NCI-H2196 treated with DMSO at 0.1 percent for 48 hours (cell line): ENCODE data around the gene PRKCA.
"Not testable (repeated sequence)": the region's sequence is repeated elsewhere in the genome, so short reads cannot be mapped to it uniquely, and the experiment has no call there.

Experiments
- DNase-seq: peaks from one replicate; lab custom pipeline; 2025; ENCODE audit not compliant: unreplicated experiment; lab: John Stamatoyannopoulos, UW

Gene PRKCA

DNA sequence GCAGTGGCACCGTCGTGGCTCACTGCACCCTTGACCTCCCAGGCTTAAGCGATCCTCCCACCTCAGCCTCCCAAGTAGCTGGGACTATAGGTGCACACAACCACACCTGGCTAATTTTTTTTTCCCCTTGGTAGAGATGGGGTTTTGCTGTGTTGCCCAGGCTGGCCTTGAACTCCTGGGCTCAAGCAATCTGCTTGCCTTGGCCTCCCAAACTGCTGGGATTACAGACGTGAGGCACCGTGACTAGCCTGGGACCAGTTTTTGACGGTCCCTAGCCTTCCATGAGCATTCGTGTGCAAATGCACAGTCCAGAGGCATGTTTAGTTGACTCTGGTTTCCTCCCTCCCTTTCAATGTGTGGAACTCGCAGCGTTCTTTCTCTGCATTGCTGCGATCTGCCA lies 48.2 kb downstream of the PRKCA start:
- DNase-seq: not testable (repeated sequence)

DNA sequence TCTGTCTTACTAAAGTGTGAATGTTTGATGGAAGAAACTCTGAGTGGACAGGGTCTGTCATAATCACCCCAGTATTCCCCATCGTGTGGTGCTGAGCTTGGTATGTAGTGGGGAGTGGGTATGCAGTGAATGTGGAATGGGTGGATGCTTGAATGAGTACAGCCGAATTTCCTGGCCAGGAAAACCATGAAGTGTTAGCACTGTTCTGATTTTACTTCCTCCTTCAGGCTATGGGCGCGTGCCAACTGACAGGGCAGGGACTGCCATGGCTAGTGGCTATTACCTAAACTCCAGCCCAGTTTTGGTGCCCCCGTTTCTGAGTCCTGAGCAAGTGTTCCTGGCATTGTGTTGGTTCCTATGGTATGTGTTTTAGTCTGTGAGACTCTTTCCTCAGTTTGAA lies 48.6 kb downstream of the PRKCA start:
- DNase-seq: no peak

- no peak for DNase-seq
Measured at GRCh38 chr17:66351701-66352100, 49.3 kb downstream of the PRKCA start.

GRCh38 chr17:66353937-66354401 lies 51.6 kb downstream of the PRKCA start:
- DNase-seq: no peak

DNA sequence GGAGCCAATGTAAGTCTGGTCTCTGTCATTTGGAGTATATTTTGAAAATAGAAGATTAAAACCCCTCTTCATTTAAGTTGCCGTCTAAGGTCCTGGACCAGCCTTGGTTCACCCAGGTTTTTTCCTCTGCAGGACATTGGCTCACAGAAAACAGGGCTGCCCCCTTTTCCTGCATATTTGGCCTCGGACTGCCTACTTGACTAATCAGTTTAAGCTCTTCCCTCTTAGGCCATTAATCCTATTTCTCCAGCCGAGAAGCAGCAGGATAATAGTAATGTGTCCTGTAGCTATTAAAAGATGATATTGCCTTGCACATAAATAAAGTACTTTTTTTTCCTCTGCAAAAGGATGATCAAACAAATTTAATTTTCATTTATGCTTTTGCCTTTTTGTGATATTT lies 52.1 kb downstream of the PRKCA start:
- no peak for DNase-seq

- no peak for DNase-seq
Measured at GRCh38 chr17:66354981-66355380, 52.6 kb downstream of the PRKCA start.

- DNase-seq: no peak
Measured at GRCh38 chr17:66355510-66355909, 53.1 kb downstream of the PRKCA start.

DNA sequence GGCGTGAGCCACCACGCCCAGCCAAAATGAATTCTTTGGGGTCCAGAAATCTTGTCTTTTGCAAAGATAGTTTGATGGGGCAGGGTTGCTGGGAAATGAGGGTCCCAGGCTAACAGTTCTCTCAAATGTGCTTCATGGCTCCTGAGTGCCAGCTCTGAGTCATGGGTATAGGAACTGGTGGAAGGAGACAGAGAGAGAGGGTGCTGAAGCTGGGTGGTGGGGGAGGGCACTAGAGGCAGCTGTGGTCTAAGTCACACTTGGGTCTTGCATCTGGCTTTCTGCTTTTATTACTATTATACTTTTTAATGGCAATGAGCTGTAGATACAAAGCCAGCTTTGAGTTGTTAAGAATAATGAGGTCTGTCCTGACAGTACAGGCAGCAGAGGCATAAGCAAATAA lies 54.6 kb downstream of the PRKCA start:
- DNase-seq: no peak

DNA sequence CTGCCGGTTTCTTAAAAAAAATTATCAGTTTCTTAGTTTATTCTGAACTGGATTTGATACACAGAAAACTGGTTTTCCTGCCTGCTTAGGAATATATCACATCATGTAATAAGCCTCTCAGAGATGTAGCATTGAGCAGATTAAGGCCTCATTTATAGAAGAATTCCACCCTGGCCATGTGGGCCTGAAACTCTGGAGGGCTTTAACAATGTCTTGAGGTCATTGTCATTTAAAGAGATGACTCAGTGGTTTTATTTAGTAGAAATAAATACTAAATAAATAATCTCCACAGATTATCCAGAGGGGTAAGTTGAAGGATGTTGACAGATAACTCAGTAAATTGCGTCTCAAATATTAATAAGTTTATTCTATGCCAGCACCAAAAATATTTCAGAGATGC lies 56.9 kb downstream of the PRKCA start:
- no peak for DNase-seq

GRCh38 chr17:66360961-66361565 lies 58.6 kb downstream of the PRKCA start:
- not testable (repeated sequence) for DNase-seq

- DNase-seq: no peak
Measured at GRCh38 chr17:66364508-66364907, 62.1 kb downstream of the PRKCA start.

DNA sequence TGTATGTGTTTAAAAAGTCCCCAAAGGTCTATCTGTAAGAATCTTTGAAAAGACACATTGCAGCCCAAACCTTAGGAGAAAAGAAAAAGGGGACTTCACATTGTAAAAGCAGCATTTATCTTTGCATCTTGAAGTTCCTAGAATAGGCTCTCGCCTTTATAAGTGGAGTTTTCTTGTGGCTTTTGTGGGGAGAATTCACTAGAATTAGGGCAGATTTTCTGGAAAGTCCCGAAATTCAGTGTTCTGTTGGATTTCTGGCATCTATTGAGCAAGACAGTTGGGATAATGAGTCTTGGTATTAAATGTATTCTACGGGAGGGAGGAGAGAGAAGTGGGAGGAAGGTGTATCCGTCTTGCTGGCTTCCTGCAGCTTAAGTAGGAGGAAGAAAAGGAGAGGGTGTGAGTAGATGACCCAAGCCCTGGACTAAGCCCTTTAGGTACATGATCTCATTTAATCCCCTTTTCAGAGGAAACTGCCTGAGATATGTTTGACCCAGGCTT lies 62.6 kb downstream of the PRKCA start:
- DNase-seq: no peak

- no peak for DNase-seq
Measured at GRCh38 chr17:66365903-66366302, 63.5 kb downstream of the PRKCA start.

DNA sequence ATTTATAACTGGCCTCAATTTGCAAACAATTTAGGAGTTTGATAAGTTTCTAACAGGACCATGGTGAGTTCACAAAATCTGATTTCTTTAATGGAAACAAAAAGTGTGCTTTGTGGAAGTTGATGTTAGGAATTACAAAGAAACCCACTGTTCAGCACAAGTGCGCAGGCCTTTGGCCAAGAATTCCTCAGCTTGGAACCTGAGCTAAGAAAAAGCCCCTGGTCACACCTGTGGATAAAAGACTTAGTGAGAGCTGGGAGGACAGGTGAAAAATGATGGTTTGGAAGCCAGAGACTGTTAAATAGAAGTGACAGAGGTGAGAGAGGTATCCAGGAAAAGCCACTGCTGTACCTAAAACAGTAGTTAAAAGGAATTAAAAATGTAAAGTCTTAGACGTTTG lies 64.7 kb downstream of the PRKCA start:
- no peak for DNase-seq

- no peak for DNase-seq
Measured at GRCh38 chr17:66369830-66370229, 67.4 kb downstream of the PRKCA start.

DNA sequence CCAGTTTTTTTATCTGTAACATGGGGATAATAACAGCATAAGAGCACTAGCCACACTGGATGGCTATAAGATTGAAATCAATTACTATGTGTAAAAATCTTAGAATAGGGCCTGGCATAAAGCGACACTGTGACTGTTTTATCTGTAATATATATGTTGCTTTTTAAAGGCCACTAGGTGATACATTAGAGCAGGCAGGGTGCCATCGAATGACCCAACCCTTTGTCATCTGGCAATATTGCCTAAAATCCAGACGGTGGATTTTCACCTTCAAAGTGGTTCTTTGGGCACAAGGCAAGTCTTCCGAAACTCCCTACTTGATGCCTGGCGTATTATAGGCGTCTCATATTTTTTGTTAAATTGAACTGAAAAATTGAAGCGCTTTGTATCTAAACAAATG lies 69.1 kb downstream of the PRKCA start:
- no peak for DNase-seq

DNA sequence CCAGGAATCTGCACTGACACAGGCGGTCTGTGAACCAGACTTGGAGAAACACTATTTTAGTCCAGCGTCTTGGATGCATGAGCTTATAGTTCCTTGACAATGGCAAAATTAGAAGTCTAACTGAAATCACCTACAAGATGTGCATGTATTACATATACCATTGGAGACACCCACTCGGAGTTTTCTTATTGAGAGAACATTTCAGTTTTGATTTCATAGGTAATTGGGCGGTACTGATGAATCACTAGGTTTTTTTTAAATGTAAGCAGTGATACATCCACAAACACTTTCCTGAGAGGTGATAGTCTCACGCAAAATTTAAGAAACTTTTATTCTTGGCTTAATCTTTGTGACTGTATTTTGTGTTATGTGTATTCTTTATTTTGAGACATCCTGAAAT lies 69.8 kb downstream of the PRKCA start:
- DNase-seq: no peak

GRCh38 chr17:66373079-66373478 lies 70.7 kb downstream of the PRKCA start:
- no peak for DNase-seq

DNA sequence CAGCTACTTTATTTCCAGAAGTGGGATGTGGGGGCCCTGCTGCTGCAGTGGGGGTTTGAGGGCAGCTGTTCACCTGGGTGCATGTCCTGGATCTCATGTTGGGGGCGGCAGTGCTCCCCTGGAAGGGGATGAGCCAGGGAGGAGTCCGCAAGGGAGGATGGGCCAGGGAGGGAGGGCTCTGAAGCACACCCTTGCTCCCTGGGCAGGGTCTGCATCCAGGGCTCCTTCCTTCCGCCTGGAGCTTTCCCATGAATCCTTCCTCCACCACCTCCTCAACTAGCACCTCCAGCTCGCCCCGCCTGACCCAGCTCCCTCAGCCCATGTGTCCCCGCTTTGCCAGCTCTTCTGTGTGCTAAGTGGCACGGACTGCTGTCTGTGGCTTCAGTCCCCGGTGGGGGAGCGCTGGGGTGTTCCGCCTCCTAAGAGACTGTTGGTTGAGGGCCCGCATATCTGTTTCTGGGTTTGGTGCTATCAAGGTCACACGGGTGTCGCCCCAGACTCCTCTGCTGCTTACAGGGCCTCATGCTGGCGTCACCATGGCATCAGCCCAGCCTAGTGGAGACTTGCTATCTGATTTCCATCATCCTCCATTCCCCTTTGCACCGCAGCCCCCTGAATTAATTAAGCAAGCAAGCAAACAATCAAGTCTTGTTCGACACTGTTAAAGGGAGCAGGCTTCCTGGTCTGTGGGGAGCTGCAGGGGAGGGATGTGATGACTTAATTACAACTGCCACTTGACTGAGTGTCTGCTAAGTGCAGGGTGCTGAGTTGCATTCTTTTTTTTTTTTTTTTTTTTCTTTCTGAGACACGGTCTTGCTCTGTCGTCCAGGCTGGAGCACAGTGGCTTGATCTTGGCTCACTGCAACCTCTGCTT lies 71.8 kb downstream of the PRKCA start:
- DNase-seq: peak; percentile 29

GRCh38 chr17:66375121-66375520 lies 72.7 kb downstream of the PRKCA start:
- no peak for DNase-seq

GRCh38 chr17:66378296-66378695 lies 75.9 kb downstream of the PRKCA start:
- DNase-seq: no peak

GRCh38 chr17:66379544-66379943 lies 77.1 kb downstream of the PRKCA start:
- no peak for DNase-seq
